HG03432 (cell line): ENCODE data around the gene KANK2.
"Not testable (repeated sequence)": the region's sequence is repeated elsewhere in the genome, so short reads cannot be mapped to it uniquely, and the experiment has no call there.

ENCODE experiments used
- ATAC-seq: cut with Tn5 transposase; IDR thresholded peaks from one replicate; pipeline ENCODE4 v1.9.1; 2021; ENCODE audit warnings: mild to moderate bottlenecking, moderate library complexity; ENCODE audit not compliant: unreplicated experiment

Gene KANK2

DNA sequence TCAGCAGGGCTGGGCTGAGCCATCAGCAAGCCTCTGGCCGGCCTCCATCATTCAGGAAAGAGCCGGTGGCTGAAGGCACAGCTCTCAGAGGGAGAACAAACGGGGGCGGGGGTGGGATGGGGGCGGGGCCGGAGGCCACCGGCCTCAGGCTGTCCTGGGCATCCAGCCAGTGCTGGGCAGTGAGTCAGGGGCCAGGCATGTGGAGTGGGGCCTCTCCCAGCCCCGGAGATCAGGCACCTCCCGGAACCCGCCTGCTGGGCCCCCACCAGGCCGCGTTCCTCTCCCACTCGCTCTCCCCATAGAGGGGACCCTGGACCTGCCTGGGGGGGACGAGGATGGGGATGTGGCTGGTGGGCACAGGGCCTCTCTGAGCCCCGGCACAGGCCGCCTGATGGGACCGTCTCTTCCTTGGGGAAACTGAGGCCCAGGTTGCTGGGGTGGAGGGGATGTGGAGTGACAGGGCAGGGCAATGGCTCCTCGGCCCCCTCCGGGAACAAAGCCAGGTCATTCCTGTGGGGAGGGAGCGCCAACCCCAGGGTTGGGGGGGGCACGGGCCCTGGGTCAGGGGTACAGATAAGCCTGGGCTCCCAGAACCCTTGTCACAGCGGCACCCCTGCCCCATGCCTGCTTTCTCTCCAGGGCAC is 54.7 kb downstream of the KANK2 start:
- ATAC-seq: no peak

DNA sequence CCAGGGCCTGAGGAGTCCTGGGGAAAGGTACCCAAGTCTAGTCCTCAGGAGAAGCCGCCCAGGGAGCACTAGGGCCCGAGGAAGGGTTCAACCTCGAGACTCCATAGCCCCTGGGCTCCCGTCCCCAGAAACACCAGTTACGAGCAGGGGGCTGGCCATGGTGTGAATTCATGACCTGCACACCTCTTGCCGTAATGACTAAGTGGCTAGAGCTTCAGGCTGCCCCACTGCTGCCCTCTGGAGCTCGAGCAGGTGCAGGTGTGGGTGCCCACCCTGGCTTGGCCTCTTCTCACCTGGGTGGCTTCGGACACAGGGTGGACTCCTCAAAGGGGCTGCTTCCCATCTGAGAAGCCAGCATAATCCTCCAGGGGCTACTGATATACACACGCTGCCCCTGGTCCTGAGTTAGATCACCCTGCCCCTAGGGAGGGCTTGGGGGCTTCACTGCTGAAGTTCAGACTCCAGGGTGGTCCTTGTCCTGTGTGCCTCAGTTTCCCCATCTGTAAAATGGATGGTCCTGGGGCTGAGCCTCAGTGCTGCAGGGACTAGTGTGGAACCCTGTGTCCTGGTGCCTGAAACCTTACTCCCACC is 55.3 kb downstream of the KANK2 start:
- no peak for ATAC-seq

DNA sequence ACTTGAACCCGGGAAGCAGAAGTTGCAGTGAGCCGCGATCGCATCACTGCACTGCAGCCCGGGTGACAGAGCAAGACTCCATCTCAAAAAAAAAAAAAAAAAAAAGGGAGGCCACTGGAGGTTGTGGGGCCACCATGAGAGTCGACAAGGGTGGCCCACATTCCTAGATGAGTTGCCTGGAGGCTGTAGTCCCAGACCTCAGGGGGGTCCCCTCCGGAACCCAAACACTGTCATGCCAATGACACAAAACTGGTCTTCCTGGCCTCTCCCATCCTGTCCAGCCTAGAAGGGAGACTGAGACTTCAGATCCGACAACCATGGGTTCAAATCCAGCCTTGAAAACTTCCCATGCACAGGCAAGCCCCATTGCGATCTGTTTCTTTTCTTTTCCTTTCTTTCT is 56.4 kb downstream of the KANK2 start:
- ATAC-seq: no peak

- ATAC-seq: not testable (repeated sequence)
These were observed 57.3 kb downstream of the KANK2 start for GRCh38 chr19:11140023-11140538.

- no peak for ATAC-seq
These were observed 58.6 kb downstream of the KANK2 start for GRCh38 chr19:11138601-11139300.

DNA sequence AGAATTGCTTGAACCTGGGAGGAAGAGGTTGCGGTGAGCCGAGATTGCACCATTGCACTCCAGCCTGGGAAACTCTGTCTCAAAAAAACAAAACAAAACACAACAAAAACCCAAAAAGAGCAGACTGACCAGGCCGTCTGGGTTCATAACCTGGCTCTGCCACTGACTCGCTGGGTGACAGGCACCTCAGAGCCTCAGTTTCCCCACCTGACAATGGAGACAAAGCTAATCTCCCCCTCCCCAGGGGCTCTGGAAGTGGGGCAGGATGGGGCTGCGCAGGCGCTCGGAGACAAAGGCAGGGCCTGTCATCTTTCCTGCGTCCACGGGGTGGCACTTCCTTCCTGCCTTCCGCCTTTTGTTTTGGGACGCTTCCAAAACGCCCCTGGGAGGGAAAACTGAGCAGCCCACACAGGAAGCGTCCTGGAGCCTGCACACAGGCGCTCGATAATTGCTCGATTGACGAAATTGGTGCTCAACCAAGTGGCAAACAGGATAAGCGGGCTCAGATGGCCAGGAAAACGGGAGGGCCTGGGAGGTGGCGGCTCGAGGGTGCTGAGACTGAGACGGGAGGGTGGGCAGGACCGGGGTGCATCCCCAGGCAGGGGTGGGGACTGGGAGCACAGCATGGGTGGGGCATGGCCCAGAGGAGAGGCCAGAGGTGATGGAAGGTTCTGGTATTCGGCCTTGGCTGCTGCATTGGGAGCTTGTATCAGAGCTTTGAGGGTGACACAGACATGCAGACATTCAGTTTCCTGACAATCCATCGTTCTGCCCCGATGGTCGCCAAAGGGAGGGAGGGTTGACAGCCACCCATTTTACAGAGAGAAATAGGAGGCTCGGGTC is 59.6 kb downstream of the KANK2 start:
- no peak for ATAC-seq

GRCh38 chr19:11136400-11137101 is 60.8 kb downstream of the KANK2 start:
- no peak for ATAC-seq

DNA sequence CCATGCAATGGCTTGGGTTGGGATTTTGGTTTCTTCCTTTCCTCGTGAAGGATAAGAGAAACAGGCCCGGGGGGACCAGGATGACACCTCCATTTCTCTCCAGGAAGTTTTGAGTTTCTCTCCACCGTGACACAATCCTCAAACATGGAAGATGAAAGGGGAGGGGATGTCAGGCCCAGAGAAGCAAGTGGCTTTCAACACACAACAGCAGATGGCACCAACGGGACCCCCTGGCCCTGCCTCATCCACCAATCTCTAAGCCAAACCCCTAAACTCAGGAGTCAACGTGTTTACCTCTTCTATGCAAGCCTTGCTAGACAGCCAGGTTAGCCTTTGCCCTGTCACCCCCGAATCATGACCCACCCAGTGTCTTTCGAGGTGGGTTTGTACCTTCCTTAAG is 65.9 kb downstream of the KANK2 start:
- ATAC-seq: no peak

DNA sequence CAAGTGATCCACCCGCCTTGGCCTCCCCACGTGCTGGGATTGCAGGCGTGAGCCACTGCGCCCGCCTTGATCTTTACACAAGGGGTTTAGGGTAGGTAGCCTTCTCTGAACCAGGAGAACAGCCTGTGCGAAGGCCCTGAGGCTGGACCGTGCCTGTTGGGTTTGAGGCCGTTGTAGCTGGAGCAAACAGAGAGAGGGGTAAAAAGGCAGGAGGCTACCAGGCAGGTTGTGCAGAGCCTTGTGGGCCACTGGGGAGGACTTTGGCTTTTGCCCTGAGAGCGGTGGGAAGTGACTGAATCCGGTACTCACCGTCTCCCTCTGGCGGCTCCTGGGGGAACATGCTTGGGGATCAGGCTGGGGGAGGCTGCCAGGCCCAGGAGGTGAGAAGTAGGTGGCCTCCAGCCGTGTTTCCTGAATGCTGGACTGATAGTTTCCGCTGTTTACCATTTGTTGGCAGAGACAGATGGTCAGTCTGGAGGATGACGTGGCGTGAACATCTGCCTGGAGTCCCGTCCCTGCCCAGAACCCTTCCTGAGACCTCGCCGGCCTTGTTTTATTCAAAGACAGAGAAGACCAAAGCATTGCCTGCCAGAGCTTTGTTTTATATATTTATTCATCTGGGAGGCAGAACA is 66.4 kb downstream of the KANK2 start:
- no peak for ATAC-seq

- ATAC-seq: no peak
These were observed 69.4 kb downstream of the KANK2 start for GRCh38 chr19:11127905-11128304.

- ATAC-seq: no peak
These were observed 71.2 kb downstream of the KANK2 start for GRCh38 chr19:11125994-11126685.

GRCh38 chr19:11124157-11124556 is 73.2 kb downstream of the KANK2 start:
- not testable (repeated sequence) for ATAC-seq

GRCh38 chr19:11123114-11123513 is 74.2 kb downstream of the KANK2 start:
- ATAC-seq: no peak

- not testable (repeated sequence) for ATAC-seq
These were observed 75.4 kb downstream of the KANK2 start for GRCh38 chr19:11121963-11122362.

GRCh38 chr19:11116507-11116906 is 80.8 kb downstream of the KANK2 start:
- ATAC-seq: no peak

- no peak for ATAC-seq
These were observed 81.4 kb downstream of the KANK2 start for GRCh38 chr19:11115895-11116446.

DNA sequence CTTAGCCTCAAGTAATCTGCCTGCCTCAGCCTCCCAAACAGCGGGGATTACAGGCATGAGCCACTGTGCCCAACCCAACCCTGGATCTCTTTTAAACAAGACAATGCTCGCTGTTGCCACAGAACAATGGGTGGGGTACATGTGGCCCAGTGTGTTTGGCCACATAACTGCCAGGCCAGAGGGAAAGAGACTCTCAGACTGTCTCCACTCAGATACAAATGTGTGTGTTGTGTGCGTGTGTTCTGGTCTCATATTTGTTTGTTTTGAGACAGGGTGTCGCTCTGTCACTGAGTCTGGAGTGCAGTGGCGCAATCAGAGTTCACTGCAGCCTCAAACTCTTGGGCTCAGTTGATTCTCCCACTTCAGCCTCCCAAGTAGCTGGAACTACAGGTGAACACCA is 82.3 kb downstream of the KANK2 start:
- no peak for ATAC-seq
